Small intestine (tissue), 7 donors: ENCODE data around the gene NKAIN2. TPM values are rescaled to one million over a fixed set of nuclear protein-coding genes. Genes with fewer than 3 reads are reported as not detected.
A peak's percentile ranks its signal among the peaks of the same experiment; 100 is the strongest.

Source experiments
- DNase-seq, 2 donors: peaks; one replicate each; pipeline versions ENCODE4 v3.0.0 to v3.0.0-alpha.2; 2013
- FAIRE-seq: peaks from 2 replicates; lab custom pipeline; 2012; peaks lifted over from hg19 to GRCh38; lab: Jason Lieb, UNC
- H3K27ac ChIP-seq, 3 donors: one replicate each; pipeline ENCODE4 v1.5.1; 2013; ENCODE audit warnings: low read length in 2 of 3, mild to moderate bottlenecking in 2 of 3, control low read depth in 1 of 3, inconsistent platforms in 1 of 3, low read depth in 1 of 3, moderate library complexity in 1 of 3
- H3K27me3 ChIP-seq, 3 donors: one replicate each; pipeline ENCODE4 v1.6.1; 2013; ENCODE audit warnings: low read length in 3 of 3, inconsistent platforms in 1 of 3; ENCODE audit not compliant: control insufficient read depth in 3 of 3, insufficient read depth in 3 of 3
- H3K36me3 ChIP-seq, 3 donors: one replicate each; pipeline ENCODE4 v1.6.1; 2013; ENCODE audit warnings: low read length in 3 of 3, inconsistent platforms in 1 of 3, low read depth in 1 of 3, mild to moderate bottlenecking in 1 of 3, moderate library complexity in 1 of 3; ENCODE audit not compliant: control insufficient read depth in 3 of 3, insufficient read depth in 2 of 3
- H3K4me1 ChIP-seq, 3 donors: one replicate each; pipeline ENCODE4 v1.6.1; 2013; ENCODE audit warnings: low read length in 2 of 3, inconsistent platforms in 1 of 3, low read depth in 1 of 3, mild to moderate bottlenecking in 1 of 3, moderate library complexity in 1 of 3; ENCODE audit not compliant: control insufficient read depth in 3 of 3, insufficient read depth in 2 of 3
- H3K4me3 ChIP-seq, 3 donors: one replicate each; pipeline ENCODE4 v1.5.1; 2013; ENCODE audit warnings: low read length in 3 of 3, control low read depth in 1 of 3, inconsistent platforms in 1 of 3, low read depth in 1 of 3, mild to moderate bottlenecking in 1 of 3, moderate library complexity in 1 of 3
- H3K9me3 ChIP-seq, 2 donors: one replicate each; pipeline ENCODE4 v1.6.1; 2013; ENCODE audit warnings: low read depth in 1 of 2, low read length in 1 of 2; ENCODE audit not compliant: control insufficient read depth in 2 of 2, insufficient read depth in 1 of 2
- WGBS, 3 donors: extraction: QIAGEN DNeasy Blood & Tissue Kit; methylation state at CpG; one replicate each; pipeline ENCODE4 v1.1.7; 2013; 5-methylcytosine and 5-hydroxymethylcytosine counted together
- polyA plus RNA-seq, 4 donors: library from polyadenylated mRNA; stranded (reverse) in 3 of 4; unstranded in 1 of 4; fragments of 200-250 nt in 3 of 4; fragments of 120-200 nt in 1 of 4; gene quantifications; one replicate each; pipeline versions ENCODE4 v1.2.1 to v1.2.3, GENCODE V29; 2013
- donor health status: healthy with polysubstance abuse.
- donor health status: control.
- donor health status: control.
- donor health status: Bipolar disorder and iron deficiency.
- donor health status: healthy.

Gene NKAIN2
- polyA plus RNA-seq, 4 donors: 0.16 to 1.4 (median 0.19) TPM; not detected in 1

GRCh38 chr6:124825564-124825963 lies 1021.9 kb downstream of the NKAIN2 start:
- DNase-seq (no peak), FAIRE-seq (no peak)
- 39 to 67% (median 63%) methylated on average over 2 of the region's 2 CpGs for WGBS, 3 donors

DNA sequence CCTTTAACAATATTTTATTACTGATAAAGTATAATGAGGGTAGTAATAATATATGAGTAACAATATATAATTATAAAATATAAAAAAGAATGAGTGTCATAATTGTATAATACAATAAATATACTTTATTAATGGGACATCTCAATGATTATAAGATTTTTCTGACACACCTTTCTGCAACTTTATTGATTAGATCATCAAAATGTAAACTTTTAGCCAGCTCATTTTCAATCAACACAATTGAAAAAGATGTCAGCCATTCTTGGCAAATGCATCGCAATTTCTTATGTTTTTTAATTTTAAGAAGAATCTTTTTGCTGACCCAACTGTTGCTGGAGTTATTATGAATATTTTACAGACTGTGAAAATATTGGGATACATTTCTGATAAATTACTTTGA lies 1026.2 kb downstream of the NKAIN2 start:
- Histone ChIP-seq H3K36me3 (no peaks in the 10 kb centered on the region), H3K27me3 (no peaks in the 10 kb centered on the region), H3K4me3 (no peak overlapping the region), H3K9me3 (no peaks in the 10 kb centered on the region), H3K27ac (no peak overlapping the region), H3K4me1 (no peaks in the 10 kb centered on the region)
- FAIRE-seq (no peak), DNase-seq (no peak)
- WGBS, 3 donors: 91 to 97% (median 94%) methylated on average over 1 of the region's 1 CpG

More at GRCh38 chr6:124825564-124825963, 1021.9 kb downstream of the NKAIN2 start:
- Histone ChIP-seq H3K27ac (no peak overlapping the region), H3K36me3 (no peaks in the 10 kb centered on the region), H3K4me1 (no peaks in the 10 kb centered on the region), H3K9me3 (no peaks in the 10 kb centered on the region), H3K27me3 (no peaks in the 10 kb centered on the region), H3K4me3 (no peak overlapping the region)

DNA sequence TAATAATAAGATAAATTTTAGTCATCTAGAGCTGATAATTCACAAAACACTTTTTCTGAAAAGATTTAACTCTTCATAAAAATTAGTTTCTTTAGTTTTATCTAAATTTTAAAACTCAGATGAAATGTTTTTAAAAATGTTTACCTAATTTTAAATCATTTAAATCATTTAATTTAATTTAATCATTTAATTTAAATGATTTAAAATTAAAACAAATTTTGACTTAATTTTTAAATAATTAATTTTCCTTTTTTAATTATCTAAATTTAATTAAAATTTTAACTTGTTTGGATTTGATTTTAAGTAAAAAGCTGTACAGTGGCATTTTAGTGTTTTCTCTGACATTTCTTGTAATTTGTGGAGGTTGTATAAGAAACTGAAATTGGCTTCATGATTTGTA lies 1026.8 kb downstream of the NKAIN2 start:
- H3K27me3 ChIP-seq: no peaks in the 10 kb centered on the region
- H3K27ac ChIP-seq: no peak overlapping the region
- no peaks in the 10 kb centered on the region for H3K9me3 ChIP-seq
- FAIRE-seq (peak; percentile 87), DNase-seq (no peak)
- H3K4me3 ChIP-seq: no peak overlapping the region
- no peaks in the 10 kb centered on the region for H3K36me3 ChIP-seq
- no peaks in the 10 kb centered on the region for H3K4me1 ChIP-seq

DNA sequence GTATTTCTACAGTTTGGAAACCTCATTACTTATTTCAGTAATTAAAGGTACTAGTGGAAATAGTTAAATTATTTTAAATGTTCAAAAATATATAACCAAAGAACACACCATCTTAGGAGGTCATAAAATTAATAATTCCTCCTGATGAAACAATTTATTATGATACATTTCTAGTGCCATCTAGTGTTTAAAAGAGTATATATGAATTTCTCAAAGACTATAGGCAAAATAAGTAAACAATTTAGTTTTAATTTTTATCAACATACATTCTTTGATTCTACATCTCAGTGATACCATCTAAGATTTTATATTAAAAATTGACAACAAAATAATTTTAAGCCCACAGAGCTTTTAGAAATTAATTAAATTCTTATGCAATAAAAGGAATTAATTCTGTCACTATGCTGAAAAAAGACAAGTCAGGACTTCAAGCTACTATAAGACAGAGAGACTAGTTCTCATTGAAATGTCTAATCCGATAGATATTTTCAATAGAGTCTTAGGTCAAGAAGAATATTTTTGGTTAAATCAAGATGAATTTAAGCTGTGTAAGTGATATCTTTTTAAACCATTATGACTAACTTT lies 1050.8 kb downstream of the NKAIN2 start:
- H3K4me3 ChIP-seq: no peak overlapping the region
- 85 to 96% (median 90%) methylated on average over 1 of the region's 1 CpG for WGBS, 3 donors
- DNase-seq (no peak), FAIRE-seq (peak; percentile 93)
- H3K27me3 ChIP-seq: no peaks in the 10 kb centered on the region
- no peaks in the 10 kb centered on the region for H3K4me1 ChIP-seq
- H3K27ac ChIP-seq: no peak overlapping the region
- no peaks in the 10 kb centered on the region for H3K36me3 ChIP-seq
- H3K9me3 ChIP-seq: no peaks in the 10 kb centered on the region

GRCh38 chr6:124857746-124858145 lies 1054.1 kb downstream of the NKAIN2 start:
- H3K4me3 ChIP-seq: no peak overlapping the region
- no peak for DNase-seq
- no peaks in the 10 kb centered on the region for H3K9me3 ChIP-seq
- H3K4me1 ChIP-seq: no peaks in the 10 kb centered on the region
- WGBS, 3 donors: 35 to 46% (median 37%) methylated on average over 3 of the region's 3 CpGs
- H3K27ac ChIP-seq: no peak overlapping the region
- H3K27me3 ChIP-seq: peaks cover 0 to 1% (median 0%) of the 10 kb centered on the region in 3 donors
- H3K36me3 ChIP-seq: no peaks in the 10 kb centered on the region
- FAIRE-seq: peak; percentile 85

DNA sequence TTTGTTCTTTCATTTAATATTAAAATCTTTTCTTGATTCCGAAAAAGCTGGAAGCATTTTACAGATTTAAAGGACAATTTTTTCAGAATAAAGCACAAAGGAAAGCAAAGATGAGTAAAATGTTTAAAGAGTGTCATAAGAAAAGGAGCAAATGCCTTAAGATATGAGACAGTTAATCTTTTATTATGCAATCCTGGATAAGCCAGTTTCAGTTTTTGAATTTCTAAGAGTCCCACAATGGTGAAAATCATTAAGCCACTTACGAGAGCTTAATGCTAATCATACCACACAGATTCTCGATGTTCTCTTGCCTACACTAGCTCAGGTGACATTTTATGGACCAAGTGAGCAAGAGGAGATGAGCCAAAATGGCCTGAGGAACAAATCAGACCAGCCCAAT lies 1054.9 kb downstream of the NKAIN2 start:
- no peaks in the 10 kb centered on the region for H3K4me1 ChIP-seq
- peaks cover 0 to 1% (median 0%) of the 10 kb centered on the region in 3 donors for H3K27me3 ChIP-seq
- H3K27ac ChIP-seq: no peak overlapping the region
- DNase-seq (no peak), FAIRE-seq (no peak)
- no peaks in the 10 kb centered on the region for H3K36me3 ChIP-seq
- no peak overlapping the region for H3K4me3 ChIP-seq
- H3K9me3 ChIP-seq: no peaks in the 10 kb centered on the region
- WGBS, 3 donors: 67 to 82% (median 71%) methylated on average over 3 of the region's 3 CpGs

DNA sequence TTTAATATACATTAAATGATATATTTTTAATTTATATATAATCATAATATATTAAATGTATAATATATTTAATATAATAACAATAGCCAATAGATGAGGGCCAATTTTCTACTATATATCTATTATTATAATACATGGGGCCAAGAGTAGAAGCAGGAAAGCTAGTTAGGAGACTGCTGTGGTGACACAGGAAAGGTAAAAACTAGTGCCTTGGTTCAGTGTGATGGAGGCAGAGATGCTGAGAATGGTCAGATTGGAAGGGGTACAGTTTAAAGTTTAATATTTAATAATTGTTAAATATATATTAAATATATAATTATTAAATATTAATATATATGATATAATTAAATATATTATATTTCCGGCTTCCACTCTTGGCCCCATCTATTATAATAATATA lies 1055.7 kb downstream of the NKAIN2 start:
- FAIRE-seq: no peak
- WGBS, 3 donors: 91 to 93% (median 92%) methylated on average over 1 of the region's 1 CpG
- H3K4me1 ChIP-seq: no peaks in the 10 kb centered on the region

DNA sequence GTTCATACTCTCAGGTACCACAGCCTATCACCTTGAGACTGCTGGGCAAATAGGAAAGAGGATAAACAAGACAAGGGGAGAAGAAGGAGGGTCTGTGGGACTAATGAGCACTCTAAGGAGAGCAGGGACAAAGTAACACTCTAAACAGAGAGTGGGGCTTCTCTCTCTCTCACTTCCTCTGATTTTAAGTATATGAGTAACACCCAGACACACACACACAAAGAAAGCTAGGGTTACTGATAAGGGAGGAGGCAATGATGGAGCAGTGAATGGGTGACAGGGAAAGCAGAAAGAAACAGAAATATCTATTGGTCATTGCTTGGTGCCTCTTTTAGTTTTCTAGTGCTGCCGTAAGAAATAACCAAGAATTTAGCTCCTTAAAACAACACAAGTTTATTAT lies 1062.4 kb downstream of the NKAIN2 start:
- Histone ChIP-seq H3K36me3 (no peaks in the 10 kb centered on the region), H3K27ac (no peak overlapping the region), H3K9me3 (no peaks in the 10 kb centered on the region), H3K27me3 (peaks cover 0 to 1% (median 0%) of the 10 kb centered on the region in 3 donors), H3K4me1 (no peaks in the 10 kb centered on the region), H3K4me3 (no peak overlapping the region)
- no peak for DNase-seq
- WGBS, 3 donors: 90 to 100% (median 93%) methylated on average over 1 of the region's 1 CpG
- FAIRE-seq: no peak

More for the DNA sequence above, 1055.7 kb downstream of the NKAIN2 start:
- no peaks in the 10 kb centered on the region for H3K9me3 ChIP-seq
- H3K36me3 ChIP-seq: no peaks in the 10 kb centered on the region
- H3K27ac ChIP-seq: no peak overlapping the region
- H3K27me3 ChIP-seq: peaks cover 0 to 1% (median 0%) of the 10 kb centered on the region in 3 donors
- DNase-seq: no peak
- no peak overlapping the region for H3K4me3 ChIP-seq

DNA sequence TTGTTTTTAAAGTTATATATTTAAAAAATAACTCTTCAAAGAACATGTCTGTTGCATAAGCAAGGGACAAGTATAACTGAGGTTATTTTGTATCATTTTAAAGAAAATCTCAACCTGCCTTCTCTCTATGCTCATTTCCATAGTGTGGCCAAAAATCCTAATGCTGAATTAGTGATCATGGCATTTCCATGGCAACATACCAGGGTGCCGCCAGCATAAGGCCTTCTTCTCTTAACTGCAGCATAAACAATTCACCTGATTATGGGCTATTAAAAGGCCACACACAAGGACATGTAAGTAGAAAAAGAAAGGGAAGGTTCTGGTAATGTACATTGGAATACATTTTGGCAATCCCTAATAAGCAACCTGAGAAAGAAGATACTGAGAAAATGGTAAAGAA lies 1063.5 kb downstream of the NKAIN2 start:
- WGBS, 3 donors: 13 to 87% (median 64%) methylated on average over 1 of the region's 1 CpG
- DNase-seq (no peak), FAIRE-seq (no peak)
- Histone ChIP-seq H3K4me1 (no peaks in the 10 kb centered on the region), H3K4me3 (no peak overlapping the region), H3K9me3 (no peaks in the 10 kb centered on the region), H3K27ac (no peak overlapping the region), H3K27me3 (peaks cover 0 to 1% (median 0%) of the 10 kb centered on the region in 3 donors), H3K36me3 (no peaks in the 10 kb centered on the region)
